Posterior vena cava (tissue), 2 donors: Measurements from ENCODE around the gene GPR32. TPM values are rescaled to one million over a fixed set of nuclear protein-coding genes. Genes with fewer than 3 reads are reported as not detected.
A peak's percentile ranks its signal among the peaks of the same experiment; 100 is the strongest.
"Not testable (repeated sequence)": the region's sequence is repeated elsewhere in the genome, so short reads cannot be mapped to it uniquely, and the experiment has no call there.

Experiments
- DNase-seq: peaks from one replicate; pipeline ENCODE4 v3.0.0-alpha.2; 2020; ENCODE audit warnings: low spot score
- intact Hi-C, 2 donors: fragments of 100-400 bp; cut with DNase I; formaldehyde crosslinking; loops; one replicate each; pipeline versions ENCODE4 v1.14.1 to v1.14.2; 2022 to 2023
- total RNA-seq, 2 donors: library from RNA; stranded (reverse); fragmentation: NEBNext Ultra II Directional; extraction: Animal tissue kit (Norgen Biotek cat#: 25700); gene quantifications; one replicate each; pipeline ENCODE4 v1.2.1, GENCODE V29; 2021
- donor health status: DM: yes; HTN: yes; CAD: no.
- donor health status: DM: yes; HTN: yes; CAD: no.

Gene GPR32
- total RNA-seq, 2 donors from 2014 or later, result not detected

- no peak for DNase-seq
- intact Hi-C loops, result no loop called here
Observed at GRCh38 chr19:50796634-50797428, 26.6 kb downstream of the GPR32 start.

DNA sequence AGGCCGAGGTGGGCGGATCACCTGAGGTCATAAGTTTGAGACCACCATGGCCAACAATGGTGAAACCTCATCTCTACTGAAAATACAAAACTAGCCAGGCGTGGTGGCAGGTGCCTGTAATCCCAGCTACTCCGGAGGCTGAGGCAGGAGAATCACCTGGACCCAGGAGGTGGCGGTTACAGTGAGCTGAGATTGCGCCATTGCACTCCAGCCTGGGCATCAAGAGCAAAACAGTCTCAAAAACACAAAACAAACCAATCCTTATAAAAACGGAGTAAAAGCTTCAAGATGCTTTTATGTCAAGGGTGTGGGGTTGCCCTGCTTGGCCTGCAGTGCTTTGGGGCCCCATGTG is 27.1 kb downstream of the GPR32 start:
- DNase-seq, result no peak
- intact Hi-C loops, result no loop called here

DNA sequence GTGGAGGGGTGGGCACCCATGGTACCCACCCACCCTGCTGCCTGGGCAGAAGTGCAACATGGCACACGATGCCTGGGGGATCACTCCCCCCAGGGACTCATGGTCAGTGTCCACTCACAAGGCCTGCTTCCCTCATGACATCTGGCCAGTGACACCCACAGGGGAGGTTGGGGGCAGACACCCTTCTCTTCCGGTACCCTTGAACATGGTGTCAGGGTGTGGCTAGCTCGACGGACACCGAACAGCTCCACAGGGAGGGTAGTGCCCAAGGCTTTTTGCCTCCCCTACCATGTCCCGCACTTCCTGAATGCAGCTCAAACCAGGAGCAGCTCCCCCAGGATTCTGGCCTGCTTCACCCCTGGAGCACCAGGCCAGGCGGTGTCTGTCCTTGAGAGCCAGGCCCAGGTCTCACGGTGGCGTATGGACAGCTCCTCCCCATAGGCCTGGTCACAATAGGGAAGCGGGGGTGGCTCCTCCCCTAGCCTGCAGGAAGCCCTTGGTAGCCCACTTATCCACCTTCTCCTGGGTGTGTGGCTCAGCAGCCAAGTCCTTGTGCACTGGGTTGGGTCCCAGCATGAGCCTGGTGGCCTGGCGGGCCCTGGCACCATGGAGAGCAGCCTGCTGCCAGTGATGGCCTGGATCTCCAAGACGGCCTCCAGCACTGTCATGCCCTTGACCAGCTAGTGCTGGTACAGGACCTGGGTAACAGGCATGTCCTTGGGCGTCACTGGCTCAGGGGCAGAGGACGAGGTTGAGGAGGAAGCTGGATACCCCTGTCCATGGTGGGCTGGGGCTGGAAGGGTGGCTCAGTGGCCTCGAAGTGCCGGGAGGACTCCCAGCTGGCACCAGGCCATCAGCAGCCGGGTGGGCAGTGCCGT is 27.8 kb downstream of the GPR32 start:
- intact Hi-C loops, result no loop called here
- DNase-seq, result no peak

DNA sequence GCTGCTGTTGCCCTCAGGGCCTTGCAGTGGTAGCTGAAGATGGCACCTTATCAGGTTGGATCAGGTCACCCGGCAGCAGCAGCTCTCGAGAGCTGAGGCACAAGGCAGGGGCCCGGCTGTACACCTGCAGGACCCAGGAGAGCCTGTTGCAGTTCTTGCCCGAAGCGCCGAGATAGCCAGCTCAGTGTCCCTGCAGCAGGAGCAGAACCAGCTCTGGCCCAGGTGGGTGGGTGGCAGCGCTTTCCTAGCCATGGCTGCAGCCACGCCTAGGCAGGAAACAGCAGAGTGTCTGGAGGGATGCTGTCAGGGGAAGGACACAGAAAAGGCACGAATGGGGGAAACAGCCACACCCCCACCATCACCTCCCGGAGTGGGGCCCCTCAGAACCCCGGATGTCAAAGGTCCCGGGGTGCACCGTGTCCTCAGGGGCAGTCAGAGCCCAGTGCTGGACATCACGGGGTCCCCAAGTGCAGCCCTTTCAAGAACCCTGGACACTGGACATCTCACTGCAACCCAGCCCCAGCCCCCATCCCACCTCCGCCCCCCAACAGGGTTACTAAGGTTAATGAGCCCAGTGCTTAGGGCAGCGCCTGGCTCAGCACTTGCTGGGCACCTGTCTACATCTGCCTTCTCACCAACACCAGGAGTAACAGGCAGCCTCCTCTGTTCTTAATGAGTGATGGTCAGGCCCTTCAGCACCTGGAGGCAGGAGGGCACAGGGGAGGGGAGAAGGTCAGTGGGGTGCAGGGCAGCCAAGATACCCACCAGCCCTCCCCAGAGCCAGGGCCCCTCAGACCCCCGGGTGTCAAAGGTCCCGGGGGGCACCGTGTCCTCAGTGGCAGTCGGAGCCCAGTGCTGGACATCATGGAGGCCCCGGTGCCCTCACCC is 28.6 kb downstream of the GPR32 start:
- intact Hi-C loops, result no loop called here
- no peak for DNase-seq

DNA sequence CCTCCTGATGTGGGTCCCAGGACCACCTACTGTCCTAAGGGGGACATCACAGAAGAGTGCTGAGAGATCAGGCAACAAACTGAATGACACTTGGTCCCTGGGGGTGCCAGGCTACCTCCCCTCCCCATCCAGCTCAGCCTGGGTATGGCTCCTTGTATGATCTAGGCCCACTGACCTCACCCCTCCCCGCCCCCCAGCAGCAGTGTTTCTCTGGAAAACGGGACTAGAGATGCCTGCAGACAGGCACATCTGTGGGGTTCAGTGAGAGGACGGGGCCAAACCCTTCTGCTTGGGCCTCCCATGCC is 29.2 kb downstream of the GPR32 start:
- intact Hi-C loops, result no loop called here
- no peak for DNase-seq

DNA sequence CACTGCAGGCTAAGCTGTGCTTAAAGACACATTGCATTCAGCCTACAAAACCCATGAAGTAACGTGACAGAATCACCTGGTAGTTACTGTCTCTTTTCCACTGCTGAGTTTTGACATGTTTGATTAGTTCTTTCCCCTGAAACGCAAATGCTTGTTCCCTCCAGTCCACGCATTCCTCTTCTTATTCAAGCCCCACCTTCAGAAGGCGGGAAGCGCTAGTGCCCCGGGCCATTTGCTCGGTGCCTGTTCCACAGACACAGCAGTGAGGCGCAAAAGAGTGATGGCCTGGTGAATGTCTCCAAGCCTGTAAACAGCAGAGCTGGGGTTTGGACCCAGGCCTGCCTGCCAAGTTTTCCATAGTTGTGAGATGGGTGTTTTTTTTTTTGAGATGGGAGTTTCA is 30.8 kb downstream of the GPR32 start:
- no peak for DNase-seq
- intact Hi-C loops, result no loop called here

DNA sequence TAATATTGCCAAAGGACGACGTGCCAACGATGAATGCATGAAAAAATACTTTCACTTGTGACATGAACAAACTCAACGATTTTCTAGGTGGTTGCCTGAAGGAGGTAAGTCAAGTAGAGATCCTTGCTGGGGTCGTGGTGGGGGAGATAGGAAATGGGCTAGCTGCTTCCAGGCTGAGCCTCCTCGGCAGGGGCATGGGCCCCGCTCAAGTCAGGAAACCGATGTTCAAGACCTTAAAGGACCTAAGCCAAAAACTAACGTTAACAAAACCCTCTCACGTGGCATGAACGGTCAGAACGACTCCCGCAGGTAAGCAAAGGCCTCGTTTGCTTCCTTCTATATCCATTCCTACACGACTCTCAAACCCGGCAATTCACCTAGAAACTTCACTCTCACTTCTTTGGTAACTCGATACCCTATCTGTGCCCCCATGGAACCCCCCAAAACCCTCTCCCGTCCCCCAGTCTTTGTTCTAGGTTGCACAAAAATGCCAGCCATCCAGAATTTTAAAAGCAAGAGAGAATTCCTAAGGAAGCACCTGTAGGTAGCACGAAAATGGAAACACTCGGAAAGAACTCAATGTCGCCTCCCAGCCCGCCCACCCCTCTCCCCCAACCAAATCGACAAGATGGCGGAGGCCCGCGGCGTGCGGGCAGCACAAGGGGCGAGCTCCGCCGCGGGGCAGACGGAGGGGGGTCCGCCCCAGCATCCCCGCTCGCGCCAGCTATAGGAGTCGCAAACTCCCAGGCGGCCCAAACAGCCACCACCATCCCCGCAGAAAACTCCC is 33.6 kb downstream of the GPR32 start:
- no peak for DNase-seq
- intact Hi-C loops, result no loop called here

GRCh38 chr19:50804420-50805272 is 34.4 kb downstream of the GPR32 start:
- peak; percentile 100 for DNase-seq
- intact Hi-C loops, result no loop called here

GRCh38 chr19:50808856-50809255 is 38.6 kb downstream of the GPR32 start:
- DNase-seq, result no peak
- intact Hi-C loops, result no loop called here

- DNase-seq, intact Hi-C loops: not testable (repeated sequence)
Observed at GRCh38 chr19:50811622-50812238, 41.5 kb downstream of the GPR32 start.

- intact Hi-C loops, result no loop called here
- no peak for DNase-seq
Observed at GRCh38 chr19:50812474-50812873, 42.2 kb downstream of the GPR32 start.

- intact Hi-C loops, result no loop called here
- DNase-seq, result no peak
Observed at GRCh38 chr19:50814883-50815282, 44.6 kb downstream of the GPR32 start.

- intact Hi-C loops, result no loop called here
- DNase-seq, result no peak
Observed at GRCh38 chr19:50815439-50815838, 45.2 kb downstream of the GPR32 start.

GRCh38 chr19:50817941-50818858 is 47.9 kb downstream of the GPR32 start:
- intact Hi-C loops, result no loop called here

GRCh38 chr19:50818859-50819472 is 48.7 kb downstream of the GPR32 start:
- no peak for DNase-seq
- intact Hi-C loops, result no loop called here

More at GRCh38 chr19:50817941-50818858, 47.9 kb downstream of the GPR32 start:
- no peak for DNase-seq

- intact Hi-C loops, result no loop called here
- no peak for DNase-seq
Observed at GRCh38 chr19:50819636-50820035, 49.4 kb downstream of the GPR32 start.
